ENCODE results near the gene DMP1.
"Not testable (repeated sequence)": the region's sequence is repeated elsewhere in the genome, so short reads cannot be mapped to it uniquely, and the experiment has no call there.

Gene DMP1

GRCh38 chr4:87679449-87680169 lies 29.5 kb downstream of the DMP1 start:
- no peak for TF ChIP-seq EZH2 (IDR thresholded peaks at IDR 0.05; ENCODE audit: borderline replicate concordance, low read length)
- peak; percentile 66 for TF ChIP-seq CTCF (IDR thresholded peaks at IDR 0.05; ENCODE audit: low read length)
- no peaks in the 10 kb centered on the region for H3F3A ChIP-seq (ENCODE audit: insufficient read depth, low read length)
- H4K20me1 ChIP-seq (ENCODE audit: insufficient read depth, low read length) = no peaks in the 10 kb centered on the region
- H3K9me3 ChIP-seq (ENCODE audit: low read length) = no peaks in the 10 kb centered on the region
- H3K27ac ChIP-seq (ENCODE audit: low read depth, low read length, poor library complexity, severe bottlenecking) = no peak overlapping the region
- no peaks in the 10 kb centered on the region for H3K27me3 ChIP-seq (ENCODE audit: insufficient read depth, low read length)
- H3K36me3 ChIP-seq (ENCODE audit: insufficient read depth, low read length) = no peaks in the 10 kb centered on the region
- H3K9me2 ChIP-seq (ENCODE audit: low read depth, low read length) = no peaks in the 10 kb centered on the region
- no peak overlapping the region for H3K4me2 ChIP-seq (ENCODE audit: low read length)
- H3K9ac ChIP-seq (ENCODE audit: low read length) = no peak overlapping the region
- no peaks in the 10 kb centered on the region for H3K79me2 ChIP-seq (ENCODE audit: insufficient read depth, low read length)
- no peaks in the 10 kb centered on the region for H3K4me1 ChIP-seq (ENCODE audit: insufficient read depth, low read length, severe bottlenecking)
- H2AFZ ChIP-seq (ENCODE audit: low read length) = no peak overlapping the region
- H3K4me3 ChIP-seq (ENCODE audit: low read depth, low read length, poor library complexity, severe bottlenecking) = no peak overlapping the region

GRCh38 chr4:87680271-87680670 lies 30.2 kb downstream of the DMP1 start:
- no peaks in the 10 kb centered on the region for H3K9me2 ChIP-seq (ENCODE audit: low read depth, low read length)
- no peak overlapping the region for H2AFZ ChIP-seq (ENCODE audit: low read length)
- H3K27ac ChIP-seq (ENCODE audit: low read depth, low read length, poor library complexity, severe bottlenecking) = no peak overlapping the region
- H3K36me3 ChIP-seq (ENCODE audit: insufficient read depth, low read length) = no peaks in the 10 kb centered on the region
- no peak overlapping the region for H3K9ac ChIP-seq (ENCODE audit: low read length)
- no peak overlapping the region for H3K4me2 ChIP-seq (ENCODE audit: low read length)
- H3K9me3 ChIP-seq (ENCODE audit: low read length) = no peaks in the 10 kb centered on the region
- H4K20me1 ChIP-seq (ENCODE audit: insufficient read depth, low read length) = no peaks in the 10 kb centered on the region
- H3K27me3 ChIP-seq (ENCODE audit: insufficient read depth, low read length) = no peaks in the 10 kb centered on the region
- H3K79me2 ChIP-seq (ENCODE audit: insufficient read depth, low read length) = no peaks in the 10 kb centered on the region
- no peak overlapping the region for H3K4me3 ChIP-seq (ENCODE audit: low read depth, low read length, poor library complexity, severe bottlenecking)
- no peaks in the 10 kb centered on the region for H3F3A ChIP-seq (ENCODE audit: insufficient read depth, low read length)
- no peak for TF ChIP-seq EZH2 (IDR thresholded peaks at IDR 0.05; ENCODE audit: borderline replicate concordance, low read length)
- TF ChIP-seq CTCF (IDR thresholded peaks at IDR 0.05; ENCODE audit: low read length) = no peak
- no peaks in the 10 kb centered on the region for H3K4me1 ChIP-seq (ENCODE audit: insufficient read depth, low read length, severe bottlenecking)

- TF ChIP-seq CTCF (IDR thresholded peaks at IDR 0.05; ENCODE audit: low read length) = no peak
- no peak for TF ChIP-seq EZH2 (IDR thresholded peaks at IDR 0.05; ENCODE audit: borderline replicate concordance, low read length)
- no peaks in the 10 kb centered on the region for H3K79me2 ChIP-seq (ENCODE audit: insufficient read depth, low read length)
- H3K27ac ChIP-seq (ENCODE audit: low read depth, low read length, poor library complexity, severe bottlenecking) = no peak overlapping the region
- H3K4me3 ChIP-seq (ENCODE audit: low read depth, low read length, poor library complexity, severe bottlenecking) = no peak overlapping the region
- no peak overlapping the region for H3K9ac ChIP-seq (ENCODE audit: low read length)
- H3K36me3 ChIP-seq (ENCODE audit: insufficient read depth, low read length) = no peaks in the 10 kb centered on the region
- H4K20me1 ChIP-seq (ENCODE audit: insufficient read depth, low read length) = no peaks in the 10 kb centered on the region
- H3K9me2 ChIP-seq (ENCODE audit: low read depth, low read length) = no peaks in the 10 kb centered on the region
- H3K9me3 ChIP-seq (ENCODE audit: low read length) = no peaks in the 10 kb centered on the region
- H3F3A ChIP-seq (ENCODE audit: insufficient read depth, low read length) = no peaks in the 10 kb centered on the region
- H3K4me2 ChIP-seq (ENCODE audit: low read length) = no peak overlapping the region
- H3K4me1 ChIP-seq (ENCODE audit: insufficient read depth, low read length, severe bottlenecking) = no peaks in the 10 kb centered on the region
- no peaks in the 10 kb centered on the region for H3K27me3 ChIP-seq (ENCODE audit: insufficient read depth, low read length)
- H2AFZ ChIP-seq (ENCODE audit: low read length) = no peak overlapping the region
Observed at GRCh38 chr4:87688316-87688715, 38.2 kb downstream of the DMP1 start.

GRCh38 chr4:87690947-87691346 lies 40.9 kb downstream of the DMP1 start:
- H4K20me1 ChIP-seq (ENCODE audit: insufficient read depth, low read length); H3K4me2 ChIP-seq (ENCODE audit: low read length); H3K27me3 ChIP-seq (ENCODE audit: insufficient read depth, low read length); H3F3A ChIP-seq (ENCODE audit: insufficient read depth, low read length); H3K36me3 ChIP-seq (ENCODE audit: insufficient read depth, low read length); H3K9me2 ChIP-seq (ENCODE audit: low read depth, low read length); H2AFZ ChIP-seq (ENCODE audit: low read length); H3K79me2 ChIP-seq (ENCODE audit: insufficient read depth, low read length); H3K4me1 ChIP-seq (ENCODE audit: insufficient read depth, low read length, severe bottlenecking); H3K9me3 ChIP-seq (ENCODE audit: low read length); H3K27ac ChIP-seq (ENCODE audit: low read depth, low read length, poor library complexity, severe bottlenecking); H3K9ac ChIP-seq (ENCODE audit: low read length); H3K4me3 ChIP-seq (ENCODE audit: low read depth, low read length, poor library complexity, severe bottlenecking): not testable (repeated sequence)

- not testable (repeated sequence) for H4K20me1 ChIP-seq (ENCODE audit: insufficient read depth, low read length); H3K79me2 ChIP-seq (ENCODE audit: insufficient read depth, low read length); H3K36me3 ChIP-seq (ENCODE audit: insufficient read depth, low read length); H3F3A ChIP-seq (ENCODE audit: insufficient read depth, low read length); H3K9ac ChIP-seq (ENCODE audit: low read length); H3K9me3 ChIP-seq (ENCODE audit: low read length); H3K4me1 ChIP-seq (ENCODE audit: insufficient read depth, low read length, severe bottlenecking); H3K4me2 ChIP-seq (ENCODE audit: low read length); H3K9me2 ChIP-seq (ENCODE audit: low read depth, low read length); H3K4me3 ChIP-seq (ENCODE audit: low read depth, low read length, poor library complexity, severe bottlenecking); H2AFZ ChIP-seq (ENCODE audit: low read length); H3K27me3 ChIP-seq (ENCODE audit: insufficient read depth, low read length); H3K27ac ChIP-seq (ENCODE audit: low read depth, low read length, poor library complexity, severe bottlenecking)
Observed at GRCh38 chr4:87692060-87692459, 42.0 kb downstream of the DMP1 start.

Data from OCI-LY1 (cell line).